Endodermal cell (in vitro differentiated cells): ENCODE measurements around the gene TRIO. TPM values are rescaled to one million over a fixed set of nuclear protein-coding genes. Genes with fewer than 3 reads are reported as not detected.

ENCODE experiments used
- DNase-seq: peaks from one replicate; pipeline ENCODE4 v3.0.0-alpha.2; 2017
- H3K27ac ChIP-seq: 2 replicates; pipeline ENCODE4 v1.5.1; 2013; ENCODE audit warnings: mild to moderate bottlenecking, low read depth, low read length, moderate library complexity
- H3K27me3 ChIP-seq: 2 replicates; pipeline ENCODE4 v1.6.1; 2013; ENCODE audit warnings: mild to moderate bottlenecking, low read length, moderate library complexity; ENCODE audit not compliant: insufficient read depth, control insufficient read depth, poor library complexity, severe bottlenecking
- H3K36me3 ChIP-seq: 2 replicates; pipeline ENCODE4 v1.7.0; 2013; ENCODE audit warnings: mild to moderate bottlenecking, low read length, moderate library complexity; ENCODE audit not compliant: control insufficient read depth, insufficient read depth
- H3K4me1 ChIP-seq: one replicate; pipeline ENCODE4 v1.7.0; 2013; ENCODE audit warnings: low read length; ENCODE audit not compliant: control insufficient read depth, insufficient read depth
- H3K4me3 ChIP-seq: 2 replicates; pipeline ENCODE4 v1.5.1; 2013; ENCODE audit warnings: mild to moderate bottlenecking, low read length, moderate library complexity
- H3K9ac ChIP-seq: 2 replicates; pipeline ENCODE4 v1.6.1; 2013; ENCODE audit warnings: mild to moderate bottlenecking, low read length, moderate library complexity; ENCODE audit not compliant: poor library complexity, severe bottlenecking; ENCODE audit errors: extremely low read depth
- H3K9me3 ChIP-seq: 2 replicates; pipeline ENCODE4 v1.6.1; 2013; ENCODE audit warnings: mild to moderate bottlenecking, low read length, moderate library complexity; ENCODE audit not compliant: control insufficient read depth
- H3K27ac Mint-ChIP-seq: 2 replicates; pipeline ENCODE4 v1.8.0; 2020; ENCODE audit warnings: mixed read lengths
- H3K27me3 Mint-ChIP-seq: 2 replicates; pipeline ENCODE4 v1.8.0; 2021; ENCODE audit warnings: mild to moderate bottlenecking, mixed read lengths; ENCODE audit not compliant: insufficient read depth
- H3K36me3 Mint-ChIP-seq: 2 replicates; pipeline ENCODE4 v1.8.0; 2020; ENCODE audit warnings: low read depth, mixed read lengths
- H3K4me1 Mint-ChIP-seq: 2 replicates; pipeline ENCODE4 v1.8.0; 2020; ENCODE audit warnings: mixed read lengths
- H3K4me3 Mint-ChIP-seq: 2 replicates; pipeline ENCODE4 v1.8.0; 2020; ENCODE audit warnings: mild to moderate bottlenecking, moderate library complexity, mixed read lengths
- H3K9me3 Mint-ChIP-seq: 2 replicates; pipeline ENCODE4 v1.8.0; 2020; ENCODE audit warnings: mild to moderate bottlenecking, mixed read lengths
- WGBS, 2 experiments: methylation state at CpG; one replicate each; pipeline versions ENCODE4 v1.1.5 to v1.1.7; 2013; ENCODE audit warnings: missing lambda C conversion rate in 2 of 2, mixed read lengths in 1 of 2; ENCODE audit not compliant: insufficient coverage in 1 of 2, insufficient read length in 1 of 2; 5-methylcytosine and 5-hydroxymethylcytosine counted together
- total RNA-seq, 2 donors: library from RNA; stranded (reverse); fragmentation: NEBNext Ultra II Directional in 1 of 2; extraction: Animal tissue kit (Norgen Biotek cat#: 25700) in 1 of 2; gene quantifications; 2 replicates in 1 of 2; 3 replicates in 1 of 2; pipeline ENCODE4 v1.2.1, GENCODE V29; 2021
- TF ChIP-seq, protein P1 (sequence below): fragments of 200-600 bp; sonication (generic); conservative IDR thresholded peaks from 2 replicates; pipeline ENCODE4 v1.5.0; 2021; ENCODE audit warnings: antibody characterized with exemption, mild to moderate bottlenecking

TRIO gene
- total RNA-seq, 2 donors from 2014 or later: 88.3 to 109 TPM

DNA sequence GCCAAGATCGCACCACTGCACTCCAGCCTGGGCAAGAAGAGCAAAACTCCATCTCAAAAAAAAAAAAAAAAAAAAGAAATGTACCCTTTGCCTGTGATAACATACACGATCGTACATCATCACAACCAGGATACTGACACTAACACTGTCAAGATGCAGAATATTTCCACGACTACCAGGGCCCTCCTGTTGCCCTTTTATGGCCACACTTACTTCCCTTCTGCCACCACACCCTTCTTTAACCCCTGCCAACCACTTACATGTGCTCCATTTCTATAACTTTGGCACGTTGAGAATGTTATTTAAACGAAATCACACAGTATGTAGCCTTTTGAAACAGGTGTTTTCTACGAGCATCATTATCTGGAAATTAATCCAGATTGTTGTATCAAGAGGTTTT is 369.4 kb downstream of the TRIO start:
- Histone ChIP-seq H3K4me1 (no peaks in the 10 kb centered on the region), H3K4me3 (no peak overlapping the region), H3K36me3 (peaks cover 5% of the 10 kb centered on the region), H3K9me3 (no peaks in the 10 kb centered on the region), H3K27me3 (no peaks in the 10 kb centered on the region), H3K9ac (no peak overlapping the region), H3K27ac (no peak overlapping the region)
- Mint-ChIP-seq H3K36me3 (peaks cover 9% of the 10 kb centered on the region), H3K27me3 (peaks cover 3% of the 10 kb centered on the region), H3K4me3 (no peak overlapping the region), H3K27ac (no peak overlapping the region), H3K4me1 (no peaks in the 10 kb centered on the region), H3K9me3 (no peaks in the 10 kb centered on the region)
- 79 to 83% methylated on average over 5 to 7 of the region's 7 CpGs for WGBS, 2 experiments
- TF ChIP-seq, protein P1, sequence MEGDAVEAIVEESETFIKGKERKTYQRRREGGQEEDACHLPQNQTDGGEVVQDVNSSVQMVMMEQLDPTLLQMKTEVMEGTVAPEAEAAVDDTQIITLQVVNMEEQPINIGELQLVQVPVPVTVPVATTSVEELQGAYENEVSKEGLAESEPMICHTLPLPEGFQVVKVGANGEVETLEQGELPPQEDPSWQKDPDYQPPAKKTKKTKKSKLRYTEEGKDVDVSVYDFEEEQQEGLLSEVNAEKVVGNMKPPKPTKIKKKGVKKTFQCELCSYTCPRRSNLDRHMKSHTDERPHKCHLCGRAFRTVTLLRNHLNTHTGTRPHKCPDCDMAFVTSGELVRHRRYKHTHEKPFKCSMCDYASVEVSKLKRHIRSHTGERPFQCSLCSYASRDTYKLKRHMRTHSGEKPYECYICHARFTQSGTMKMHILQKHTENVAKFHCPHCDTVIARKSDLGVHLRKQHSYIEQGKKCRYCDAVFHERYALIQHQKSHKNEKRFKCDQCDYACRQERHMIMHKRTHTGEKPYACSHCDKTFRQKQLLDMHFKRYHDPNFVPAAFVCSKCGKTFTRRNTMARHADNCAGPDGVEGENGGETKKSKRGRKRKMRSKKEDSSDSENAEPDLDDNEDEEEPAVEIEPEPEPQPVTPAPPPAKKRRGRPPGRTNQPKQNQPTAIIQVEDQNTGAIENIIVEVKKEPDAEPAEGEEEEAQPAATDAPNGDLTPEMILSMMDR: no peak
- DNase-seq: no peak

DNA sequence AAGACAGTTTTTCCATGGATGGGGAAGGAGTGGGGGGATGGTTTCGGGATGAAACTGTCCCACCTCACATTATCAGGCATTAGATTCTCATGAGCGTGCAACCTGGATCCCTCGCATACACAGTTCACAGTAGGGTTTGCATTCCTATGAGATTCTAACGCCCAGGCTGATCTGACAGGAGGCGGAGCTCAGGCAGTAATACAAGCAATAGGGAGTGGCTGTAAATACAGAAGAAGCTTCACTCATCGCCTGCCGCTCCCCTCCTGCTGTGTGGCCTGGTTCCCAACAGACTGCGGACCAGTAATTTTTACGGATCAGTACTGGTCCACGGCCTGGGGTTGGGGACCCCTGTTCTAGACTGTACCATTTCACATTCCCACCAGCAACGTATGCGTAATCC is 370.1 kb downstream of the TRIO start:
- no peaks in the 10 kb centered on the region for H3K4me1 Mint-ChIP-seq
- Histone ChIP-seq H3K9ac (no peak overlapping the region), H3K36me3 (peaks cover 3% of the 10 kb centered on the region), H3K9me3 (no peaks in the 10 kb centered on the region), H3K27me3 (no peaks in the 10 kb centered on the region), H3K4me1 (no peaks in the 10 kb centered on the region), H3K27ac (no peak overlapping the region), H3K4me3 (no peak overlapping the region)
- peaks cover 3% of the 10 kb centered on the region for H3K27me3 Mint-ChIP-seq
- H3K9me3 Mint-ChIP-seq: no peaks in the 10 kb centered on the region
- H3K36me3 Mint-ChIP-seq: peaks cover 2% of the 10 kb centered on the region
- H3K4me3 Mint-ChIP-seq: no peak overlapping the region
- no peak overlapping the region for H3K27ac Mint-ChIP-seq
- WGBS, 2 experiments: 56 to 69% methylated on average over 5 to 12 of the region's 12 CpGs
- DNase-seq: peak; percentile 63
- TF ChIP-seq, protein P1: no peak

DNA sequence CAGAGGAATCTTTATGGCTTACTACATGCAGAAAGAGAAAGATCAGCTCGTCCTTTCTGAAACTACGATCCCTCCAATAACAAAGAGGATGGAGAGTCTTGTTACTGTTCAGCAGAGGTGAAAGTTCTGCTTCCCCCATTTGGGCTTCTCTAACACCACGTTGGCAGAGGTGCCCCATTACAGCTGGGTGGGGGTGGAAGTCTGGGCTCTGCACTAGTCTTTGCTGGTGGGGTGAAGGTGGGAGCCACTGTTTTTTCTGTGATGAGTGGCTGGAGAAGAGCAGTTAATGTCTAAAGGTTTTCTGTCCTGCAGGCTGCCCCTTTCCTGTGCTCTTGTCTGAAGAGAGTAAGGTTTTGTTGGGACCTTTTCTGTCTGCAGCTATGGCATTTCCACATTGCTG is 373.8 kb downstream of the TRIO start:
- H3K27me3 ChIP-seq: no peaks in the 10 kb centered on the region
- TF ChIP-seq, protein P1: no peak
- H3K9ac ChIP-seq: no peak overlapping the region
- DNase-seq: peak; percentile 22
- no peak overlapping the region for H3K4me3 ChIP-seq
- H3K27ac ChIP-seq: no peak overlapping the region
- Mint-ChIP-seq H3K27me3 (peaks cover 3% of the 10 kb centered on the region), H3K9me3 (peaks cover 3% of the 10 kb centered on the region), H3K36me3 (no peaks in the 10 kb centered on the region), H3K4me3 (no peak overlapping the region), H3K4me1 (no peaks in the 10 kb centered on the region), H3K27ac (no peak overlapping the region)
- no peaks in the 10 kb centered on the region for H3K9me3 ChIP-seq
- 81% methylated on average over 3 of the region's 3 CpGs; no CpG with 5 or more reads in 1 of the 2 experiments for WGBS, 2 experiments
- no peaks in the 10 kb centered on the region for H3K36me3 ChIP-seq
- no peaks in the 10 kb centered on the region for H3K4me1 ChIP-seq
